Trophoblast cell (in vitro differentiated cells and primary cell): ENCODE results near the gene SHANK1.
A peak's percentile ranks its signal among the peaks of the same experiment; 100 is the strongest.

ENCODE experiments used
- DNase-seq, 2 donors: peaks; one replicate each; pipeline ENCODE4 v3.0.0-alpha.2; 2016
- H2AFZ ChIP-seq: 2 replicates; pipeline ENCODE4 v1.6.1; 2013; ENCODE audit warnings: low read length, moderate library complexity, mild to moderate bottlenecking; ENCODE audit not compliant: insufficient read depth, poor library complexity
- H2AK5ac ChIP-seq: 2 replicates; pipeline ENCODE4 v1.6.1; 2013; ENCODE audit warnings: mild to moderate bottlenecking, low read length
- H2BK120ac ChIP-seq: 2 replicates; pipeline ENCODE4 v1.6.1; 2013; ENCODE audit warnings: low read length, mild to moderate bottlenecking, moderate library complexity; ENCODE audit not compliant: insufficient read depth, poor library complexity
- H2BK12ac ChIP-seq: 2 replicates; pipeline ENCODE4 v1.6.1; 2013; ENCODE audit warnings: mild to moderate bottlenecking, low read length, moderate library complexity
- H2BK5ac ChIP-seq: 2 replicates; pipeline ENCODE4 v1.6.1; 2013; ENCODE audit warnings: low read length, low read depth, moderate library complexity, mild to moderate bottlenecking; ENCODE audit not compliant: poor library complexity
- H3K14ac ChIP-seq: 2 replicates; pipeline ENCODE4 v1.6.1; 2013; ENCODE audit warnings: mild to moderate bottlenecking, low read length
- H3K18ac ChIP-seq: 2 replicates; pipeline ENCODE4 v1.6.1; 2013; ENCODE audit warnings: mild to moderate bottlenecking, low read length
- H3K23ac ChIP-seq: 2 replicates; pipeline ENCODE4 v1.6.1; 2013; ENCODE audit warnings: low read length
- H3K27ac ChIP-seq: 2 replicates; pipeline ENCODE4 v1.5.1; 2013; ENCODE audit warnings: low read depth, mild to moderate bottlenecking, inconsistent platforms, low read length, moderate library complexity
- H3K27me3 ChIP-seq: 2 replicates; pipeline ENCODE4 v1.6.1; 2013; ENCODE audit warnings: inconsistent platforms, mild to moderate bottlenecking, low read length, moderate library complexity; ENCODE audit not compliant: insufficient read depth
- H3K36me3 ChIP-seq, 2 experiments: 1 replicate in 1 of 2; 2 replicates in 1 of 2; pipeline ENCODE4 v1.6.1; 2013; ENCODE audit warnings: low read length in 2 of 2, mild to moderate bottlenecking in 2 of 2, moderate library complexity in 1 of 2; ENCODE audit not compliant: insufficient read depth in 2 of 2, control insufficient read depth in 1 of 2
- H3K4ac ChIP-seq: 2 replicates; pipeline ENCODE4 v1.6.1; 2013; ENCODE audit warnings: low read depth, mild to moderate bottlenecking, low read length, moderate library complexity
- H3K4me1 ChIP-seq, 2 experiments: 1 replicate in 1 of 2; 2 replicates in 1 of 2; pipeline ENCODE4 v1.6.1; 2013; ENCODE audit warnings: low read length in 2 of 2, mild to moderate bottlenecking in 2 of 2, moderate library complexity in 1 of 2; ENCODE audit not compliant: insufficient read depth in 2 of 2, control insufficient read depth in 1 of 2
- H3K4me2 ChIP-seq: 2 replicates; pipeline ENCODE4 v1.6.1; 2013; ENCODE audit warnings: inconsistent platforms, mild to moderate bottlenecking, low read length, moderate library complexity
- H3K4me3 ChIP-seq: 2 replicates; pipeline ENCODE4 v1.5.1; 2013; ENCODE audit warnings: mild to moderate bottlenecking, low read depth, low read length, inconsistent platforms
- H3K79me1 ChIP-seq: one replicate; pipeline ENCODE4 v1.6.1; 2013; ENCODE audit warnings: low read length
- H3K79me2 ChIP-seq: 2 replicates; pipeline ENCODE4 v1.6.1; 2013; ENCODE audit warnings: low read length, mild to moderate bottlenecking; ENCODE audit not compliant: control insufficient read depth, insufficient read depth, poor library complexity
- H3K9ac ChIP-seq: 2 replicates; pipeline ENCODE4 v1.6.1; 2013; ENCODE audit warnings: mild to moderate bottlenecking, low read length
- H3K9me3 ChIP-seq: 2 replicates; pipeline ENCODE4 v1.6.1; 2013; ENCODE audit warnings: low read depth, mild to moderate bottlenecking, control low read depth, inconsistent platforms, low read length; ENCODE audit not compliant: insufficient read depth
- H4K12ac ChIP-seq: 2 replicates; pipeline ENCODE4 v1.6.1; 2013; ENCODE audit warnings: low read depth, mild to moderate bottlenecking, low read length, moderate library complexity
- H4K8ac ChIP-seq: 2 replicates; pipeline ENCODE4 v1.6.1; 2013; ENCODE audit warnings: low read depth, mild to moderate bottlenecking, low read length, moderate library complexity
- H4K91ac ChIP-seq: one replicate; pipeline ENCODE4 v1.6.1; 2013; ENCODE audit warnings: low read depth, mild to moderate bottlenecking, low read length, moderate library complexity
- WGBS: extraction: QIAGEN DNeasy Blood & Tissue Kit; methylation state at CpG from one replicate; pipeline ENCODE4 v1.1.7; 2013; ENCODE audit warnings: missing lambda C conversion rate; ENCODE audit not compliant: insufficient read length, insufficient coverage; ENCODE audit errors: extremely low coverage; 5-methylcytosine and 5-hydroxymethylcytosine counted together

Gene SHANK1

DNA sequence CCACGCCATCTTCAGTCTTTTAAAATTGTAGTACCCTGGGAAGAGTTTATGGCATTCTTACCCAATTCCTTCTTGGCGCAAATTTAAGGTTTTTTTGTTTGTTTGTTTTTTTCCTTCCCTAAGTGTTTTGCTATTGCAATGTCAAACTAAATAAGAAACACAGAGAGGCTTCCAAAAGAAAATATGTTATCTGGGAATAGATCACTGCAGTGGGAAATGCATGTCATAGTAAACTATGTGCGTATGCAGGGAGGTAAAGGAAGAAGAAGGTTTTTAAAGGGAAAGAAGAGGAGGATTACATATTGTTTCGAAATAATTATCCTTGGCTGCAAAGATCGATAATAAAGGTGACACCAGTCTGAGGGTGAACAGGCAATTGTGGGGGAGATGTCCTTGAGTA lies 16.7 kb upstream of the SHANK1 start:
- H3K18ac ChIP-seq: no peak overlapping the region
- H3K79me2 ChIP-seq: no peaks in the 10 kb centered on the region
- no peak overlapping the region for H4K8ac ChIP-seq
- H3K79me1 ChIP-seq: peaks cover 3% of the 10 kb centered on the region
- H2AK5ac ChIP-seq: no peak overlapping the region
- H2AFZ ChIP-seq: no peak overlapping the region
- no peaks in the 10 kb centered on the region for H3K9me3 ChIP-seq
- H3K23ac ChIP-seq: no peak overlapping the region
- DNase-seq: peak in 1 of 2 donors; percentile 67
- H4K91ac ChIP-seq: no peak overlapping the region
- no peak overlapping the region for H3K9ac ChIP-seq
- H3K4me1 ChIP-seq: peaks cover 2 to 4% of the 10 kb centered on the region in 2 experiments
- H2BK5ac ChIP-seq: no peak overlapping the region
- no peaks in the 10 kb centered on the region for H3K27me3 ChIP-seq
- H3K4me3 ChIP-seq: no peak overlapping the region
- no peak overlapping the region for H2BK12ac ChIP-seq
- H3K4ac ChIP-seq: no peak overlapping the region
- H3K27ac ChIP-seq: no peak overlapping the region
- H4K12ac ChIP-seq: no peak overlapping the region
- WGBS: 100% methylated on average over 1 of the region's 5 CpGs
- H3K14ac ChIP-seq: no peak overlapping the region
- H3K4me2 ChIP-seq: no peak overlapping the region
- no peaks in the 10 kb centered on the region for H3K36me3 ChIP-seq
- H2BK120ac ChIP-seq: no peak overlapping the region

DNA sequence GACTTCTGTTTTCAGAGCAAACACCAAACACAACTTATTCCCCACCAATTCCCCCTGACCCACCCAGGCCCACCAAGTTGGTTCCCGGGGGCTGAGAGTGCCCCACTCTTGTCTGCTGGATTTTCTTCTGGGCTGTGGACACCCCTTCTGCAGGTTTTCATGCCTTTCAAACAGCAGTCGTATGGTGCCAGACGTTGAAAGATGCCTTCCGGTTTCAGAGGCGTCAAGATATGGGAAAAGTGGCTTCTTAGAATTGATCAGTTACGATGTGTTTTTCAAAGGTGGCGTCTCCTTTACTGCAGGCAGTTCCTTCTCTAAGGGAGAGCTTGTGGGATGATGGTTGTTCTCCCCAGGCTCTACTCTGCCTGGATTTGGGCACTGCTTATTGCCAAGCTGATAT lies 16.3 kb upstream of the SHANK1 start:
- no peak overlapping the region for H3K4me2 ChIP-seq
- no peak overlapping the region for H3K4me3 ChIP-seq
- peak overlapping the region; percentile 30 for H3K14ac ChIP-seq
- H3K4ac ChIP-seq: no peak overlapping the region
- H3K4me1 ChIP-seq: peaks cover 2 to 4% of the 10 kb centered on the region in 2 experiments
- H2BK5ac ChIP-seq: no peak overlapping the region
- peak overlapping the region; percentile 45 for H4K91ac ChIP-seq
- whole genome bisulfite sequencing: no CpG with 5 or more reads among the region's 7 CpGs
- no peaks in the 10 kb centered on the region for H3K27me3 ChIP-seq
- H3K27ac ChIP-seq: no peak overlapping the region
- H3K9ac ChIP-seq: no peak overlapping the region
- no peak overlapping the region for H2AK5ac ChIP-seq
- peak overlapping the region; percentile 71 for H2BK120ac ChIP-seq
- no peak overlapping the region for H4K8ac ChIP-seq
- H3K36me3 ChIP-seq: no peaks in the 10 kb centered on the region
- H3K23ac ChIP-seq: no peak overlapping the region
- no peak overlapping the region for H2AFZ ChIP-seq
- no peak overlapping the region for H4K12ac ChIP-seq
- no peaks in the 10 kb centered on the region for H3K9me3 ChIP-seq
- peak overlapping the region; percentile 81 for H2BK12ac ChIP-seq
- peaks cover 3% of the 10 kb centered on the region for H3K79me1 ChIP-seq
- DNase-seq: peak in 1 of 2 donors; percentile 36
- H3K79me2 ChIP-seq: no peaks in the 10 kb centered on the region
- no peak overlapping the region for H3K18ac ChIP-seq

DNA sequence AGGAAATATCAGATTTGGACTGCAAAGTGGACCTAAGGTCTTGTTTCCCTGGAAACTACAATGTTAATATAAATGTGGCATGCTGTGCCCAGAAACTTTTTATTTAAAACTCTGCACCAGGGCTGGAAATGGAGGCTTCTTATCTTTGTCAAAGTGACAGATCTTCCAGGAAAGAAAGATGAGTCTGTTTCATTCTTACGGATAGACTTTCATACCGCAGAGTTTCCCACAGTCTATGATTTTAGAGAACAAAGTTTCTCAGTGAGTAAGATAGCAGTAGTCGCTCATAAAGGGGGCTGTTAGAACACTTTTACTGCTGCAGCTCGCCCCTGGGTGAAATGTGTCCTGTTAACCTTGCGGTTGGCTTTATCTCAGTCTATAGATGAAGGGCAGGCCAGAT lies 10.3 kb upstream of the SHANK1 start:
- peaks cover 12% of the 10 kb centered on the region in 2 experiments for H3K4me1 ChIP-seq
- H3K79me2 ChIP-seq: peaks cover 7% of the 10 kb centered on the region
- H3K4me2 ChIP-seq: no peak overlapping the region
- no peaks in the 10 kb centered on the region for H3K36me3 ChIP-seq
- H3K9ac ChIP-seq: no peak overlapping the region
- WGBS: no CpG with 5 or more reads among the region's 5 CpGs
- H2BK5ac ChIP-seq: no peak overlapping the region
- H2BK120ac ChIP-seq: no peak overlapping the region
- H3K14ac ChIP-seq: no peak overlapping the region
- no peak overlapping the region for H3K4ac ChIP-seq
- H2AFZ ChIP-seq: no peak overlapping the region
- no peaks in the 10 kb centered on the region for H3K27me3 ChIP-seq
- no peak overlapping the region for H3K4me3 ChIP-seq
- no peak overlapping the region for H2AK5ac ChIP-seq
- H3K18ac ChIP-seq: no peak overlapping the region
- no peak overlapping the region for H4K8ac ChIP-seq
- no peak overlapping the region for H3K23ac ChIP-seq
- H3K27ac ChIP-seq: no peak overlapping the region
- H3K79me1 ChIP-seq: peaks cover 10% of the 10 kb centered on the region
- DNase-seq: no peak
- H4K91ac ChIP-seq: no peak overlapping the region
- no peak overlapping the region for H4K12ac ChIP-seq
- peaks cover 4% of the 10 kb centered on the region for H3K9me3 ChIP-seq
- no peak overlapping the region for H2BK12ac ChIP-seq

DNA sequence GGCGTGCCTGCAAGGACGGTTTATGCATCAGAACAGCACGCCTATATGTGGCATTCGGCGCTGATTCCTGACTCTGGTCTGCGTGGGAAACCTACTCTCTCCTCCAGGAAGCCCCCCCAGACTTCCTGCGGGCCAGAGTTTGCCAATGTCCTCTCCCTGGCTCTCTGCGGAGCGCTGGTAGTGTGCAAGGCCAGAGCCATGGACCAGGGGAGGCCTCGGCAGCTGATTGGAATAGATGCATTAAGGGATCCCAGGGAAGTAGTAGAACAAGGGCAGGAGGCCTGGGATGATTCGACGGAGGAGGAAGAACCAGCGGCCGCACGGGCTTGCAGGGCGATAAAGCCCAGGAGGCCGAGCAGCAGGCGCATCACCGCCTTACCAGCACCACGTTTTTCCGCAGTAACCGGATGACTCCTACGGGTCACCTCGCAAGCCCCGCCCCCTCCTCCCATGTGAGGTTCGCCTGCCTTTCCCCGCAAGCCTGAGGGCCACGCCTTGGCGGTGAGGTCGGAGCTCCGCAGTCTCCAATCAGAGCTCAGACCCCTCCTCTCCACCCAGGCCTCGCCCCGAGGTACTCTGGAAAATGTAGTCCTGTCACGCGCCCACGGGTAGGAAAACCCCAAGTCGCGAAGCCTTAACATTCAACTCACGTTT lies 8.6 kb upstream of the SHANK1 start:
- H3K79me1 ChIP-seq: peaks cover 16% of the 10 kb centered on the region
- no CpG with 5 or more reads among the region's 39 CpGs for WGBS
- H2AK5ac ChIP-seq: no peak overlapping the region
- DNase-seq: peak; percentile 91 to 92
- no peaks in the 10 kb centered on the region for H3K36me3 ChIP-seq
- no peak overlapping the region for H3K14ac ChIP-seq
- no peak overlapping the region for H3K4ac ChIP-seq
- H2BK5ac ChIP-seq: no peak overlapping the region
- H3K9me3 ChIP-seq: peaks cover 6% of the 10 kb centered on the region
- no peak overlapping the region for H3K9ac ChIP-seq
- H2BK12ac ChIP-seq: no peak overlapping the region
- no peak overlapping the region for H3K27ac ChIP-seq
- peak overlapping the region; percentile 17 for H2AFZ ChIP-seq
- H3K79me2 ChIP-seq: peaks cover 8% of the 10 kb centered on the region
- H3K4me3 ChIP-seq: no peak overlapping the region
- H3K18ac ChIP-seq: no peak overlapping the region
- H2BK120ac ChIP-seq: no peak overlapping the region
- peak overlapping the region; percentile 19 for H4K12ac ChIP-seq
- peak overlapping the region; percentile 59 for H4K8ac ChIP-seq
- no peak overlapping the region for H3K23ac ChIP-seq
- peaks cover 5% of the 10 kb centered on the region for H3K27me3 ChIP-seq
- H4K91ac ChIP-seq: peak overlapping the region; percentile 15
- H3K4me2 ChIP-seq: peak overlapping the region; percentile 49
- H3K4me1 ChIP-seq: peaks cover 14 to 16% of the 10 kb centered on the region in 2 experiments
